Transverse colon (tissue), 4 donors: Measurements from ENCODE around the gene BAHCC1. TPM values are rescaled to one million over a fixed set of nuclear protein-coding genes. Genes with fewer than 3 reads are reported as not detected.

ENCODE experiments used
- DNase-seq: peaks from one replicate; pipeline ENCODE4 v3.0.0-alpha.2; 2019
- H3K27ac ChIP-seq, 4 donors: fragments of 200-600 bp; sonication (generic); 2 replicates each; pipeline ENCODE4 v1.5.1; 2016 to 2018; ENCODE audit warnings: inconsistent platforms in 4 of 4
- H3K27me3 ChIP-seq: fragments of 200-600 bp; sonication (generic); 2 replicates; pipeline ENCODE4 v1.5.1; 2017; ENCODE audit warnings: inconsistent platforms
- H3K36me3 ChIP-seq, 4 donors: fragments of 200-600 bp; sonication (generic); 2 replicates each; pipeline ENCODE4 v1.5.1; 2017 to 2019; ENCODE audit warnings: inconsistent platforms in 4 of 4
- H3K4me1 ChIP-seq, 4 donors: fragments of 200-600 bp; sonication (generic); 2 replicates each; pipeline ENCODE4 v1.5.1; 2017 to 2020; ENCODE audit warnings: inconsistent platforms in 4 of 4
- H3K4me3 ChIP-seq, 4 donors: fragments of 200-600 bp; sonication (generic); 1 replicate in 1 of 4; 2 replicates in 3 of 4; pipeline versions ENCODE4 v1.5.1 to v1.6.1; 2017 to 2019; ENCODE audit warnings: inconsistent platforms in 4 of 4
- H3K9me3 ChIP-seq, 2 donors: fragments of 200-600 bp; sonication (generic); 2 replicates each; pipeline ENCODE4 v1.5.1; 2017 to 2019; ENCODE audit warnings: inconsistent platforms in 2 of 2
- EP300 ChIP-seq: sonication (generic); formaldehyde crosslinking; IDR thresholded peaks from one replicate; pipeline ENCODE4 v1.6.1; 2017; ENCODE audit warnings: antibody characterized with exemption, low read depth
- POLR2A ChIP-seq: fragments of 450-650 bp; IDR thresholded peaks from one replicate; pipeline ENCODE4 v1.6.1; 2016; ENCODE audit warnings: antibody characterized with exemption, mild to moderate bottlenecking, moderate library complexity
- POLR2AphosphoS5 ChIP-seq, 3 donors: sonication (generic); formaldehyde crosslinking; IDR thresholded peaks; one replicate each; pipeline ENCODE4 v1.6.1; 2016; ENCODE audit warnings: antibody characterized with exemption in 3 of 3
- WGBS, 2 donors: methylation state at CpG; one replicate each; pipeline ENCODE4 v1.1.5; 2018; ENCODE audit warnings: low coverage in 1 of 2; 5-methylcytosine and 5-hydroxymethylcytosine counted together
- in situ Hi-C, 4 donors: fragments of 200-750 bp; cut with MboI; loops; one replicate each; pipeline versions ENCODE4 v1.15.0 to v1.15.1; 2017; ENCODE audit warnings: low sequenced_read_pairs in 3 of 4, low pct_ligation_motif_present in 1 of 4, low pct_unique_long_range_greater_than_20kb in 1 of 4
- intact Hi-C: fragments of 100-400 bp; cut with DNase I; formaldehyde crosslinking; loops from one replicate; pipeline ENCODE4 v1.15.1; 2023; ENCODE audit warnings: low total_unique reads
- total RNA-seq, 4 donors: library from RNA; depleted of rRNA; stranded (reverse); fragments of >200 nt; gene quantifications; one replicate each; pipeline ENCODE4 v1.1.0, GENCODE V29; 2016
- TF ChIP-seq, protein P1 (sequence below), 5 experiments: fragments of 200-600 bp in 3 of 5; fragments of 450-650 bp in 2 of 5; sonication (generic) in 3 of 5; IDR thresholded peaks; 1 replicate in 2 of 5; 2 replicates in 3 of 5; pipeline ENCODE4 v1.5.1; 2016 to 2017; ENCODE audit warnings: antibody characterized with exemption in 5 of 5, inconsistent platforms in 3 of 5, mild to moderate bottlenecking in 2 of 5, moderate library complexity in 1 of 5

Gene BAHCC1
- total RNA-seq, 4 donors from 2014 or later = 8.7 to 133 (median 12.4) TPM

- TF ChIP-seq POLR2A (no peak), EP300 (no peak), POLR2AphosphoS5 (IDR thresholded peaks at IDR 0.05) (no peak)
- TF ChIP-seq, protein P1, sequence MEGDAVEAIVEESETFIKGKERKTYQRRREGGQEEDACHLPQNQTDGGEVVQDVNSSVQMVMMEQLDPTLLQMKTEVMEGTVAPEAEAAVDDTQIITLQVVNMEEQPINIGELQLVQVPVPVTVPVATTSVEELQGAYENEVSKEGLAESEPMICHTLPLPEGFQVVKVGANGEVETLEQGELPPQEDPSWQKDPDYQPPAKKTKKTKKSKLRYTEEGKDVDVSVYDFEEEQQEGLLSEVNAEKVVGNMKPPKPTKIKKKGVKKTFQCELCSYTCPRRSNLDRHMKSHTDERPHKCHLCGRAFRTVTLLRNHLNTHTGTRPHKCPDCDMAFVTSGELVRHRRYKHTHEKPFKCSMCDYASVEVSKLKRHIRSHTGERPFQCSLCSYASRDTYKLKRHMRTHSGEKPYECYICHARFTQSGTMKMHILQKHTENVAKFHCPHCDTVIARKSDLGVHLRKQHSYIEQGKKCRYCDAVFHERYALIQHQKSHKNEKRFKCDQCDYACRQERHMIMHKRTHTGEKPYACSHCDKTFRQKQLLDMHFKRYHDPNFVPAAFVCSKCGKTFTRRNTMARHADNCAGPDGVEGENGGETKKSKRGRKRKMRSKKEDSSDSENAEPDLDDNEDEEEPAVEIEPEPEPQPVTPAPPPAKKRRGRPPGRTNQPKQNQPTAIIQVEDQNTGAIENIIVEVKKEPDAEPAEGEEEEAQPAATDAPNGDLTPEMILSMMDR (IDR thresholded peaks at IDR 0.05) = no peak
- Histone ChIP-seq H3K4me3 (no peak overlapping the region), H3K4me1 (no peaks in the 10 kb centered on the region), H3K9me3 (no peaks in the 10 kb centered on the region), H3K36me3 (no peaks in the 10 kb centered on the region), H3K27me3 (no peaks in the 10 kb centered on the region), H3K27ac (no peak overlapping the region)
- no peak for DNase-seq
- intact Hi-C loops (no loop called here), in situ Hi-C loops (no loop called here)
- WGBS, 2 donors = 71 to 84% methylated on average over 5 to 18 of the region's 18 CpGs
These were observed 73.0 kb downstream of the BAHCC1 start for GRCh38 chr17:81468111-81468769.

GRCh38 chr17:81468770-81469121 lies 73.5 kb downstream of the BAHCC1 start:
- Histone ChIP-seq H3K4me1 (no peaks in the 10 kb centered on the region), H3K4me3 (no peak overlapping the region), H3K36me3 (no peaks in the 10 kb centered on the region), H3K27me3 (no peaks in the 10 kb centered on the region), H3K9me3 (no peaks in the 10 kb centered on the region), H3K27ac (no peak overlapping the region)
- in situ Hi-C loops (no loop called here), intact Hi-C loops (no loop called here)
- 58% methylated on average over 17 of the region's 18 CpGs; no CpG with 5 or more reads in 1 of the 2 donors for WGBS, 2 donors
- TF ChIP-seq POLR2A = no peak
- no peak for TF ChIP-seq POLR2AphosphoS5 (IDR thresholded peaks at IDR 0.05)
- no peak for TF ChIP-seq EP300
- TF ChIP-seq, protein P1 (IDR thresholded peaks at IDR 0.05) = no peak
- DNase-seq = no peak

DNA sequence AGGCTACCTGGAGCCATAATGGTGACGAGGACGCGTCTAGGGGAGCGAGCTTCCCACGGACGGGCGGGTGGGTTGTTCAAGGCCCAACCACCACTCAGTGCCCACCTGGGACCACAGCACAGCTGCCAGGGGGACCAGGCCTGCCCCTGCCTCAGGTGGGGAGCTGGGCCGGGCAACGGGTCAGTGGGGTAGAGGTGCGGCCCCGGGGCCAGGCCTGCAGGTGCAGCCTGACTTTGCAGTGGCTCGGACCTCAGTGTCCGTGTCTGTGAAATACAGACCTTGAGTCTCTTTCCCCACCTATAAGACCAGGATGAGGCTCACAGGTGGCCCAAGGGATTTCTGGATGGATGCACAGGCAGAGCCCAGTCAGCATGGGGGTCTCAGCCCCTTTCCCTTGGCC lies 74.0 kb downstream of the BAHCC1 start:
- no peak for DNase-seq
- Histone ChIP-seq H3K4me3 (no peak overlapping the region), H3K9me3 (no peaks in the 10 kb centered on the region), H3K27me3 (no peaks in the 10 kb centered on the region), H3K27ac (no peak overlapping the region), H3K36me3 (no peaks in the 10 kb centered on the region), H3K4me1 (no peaks in the 10 kb centered on the region)
- in situ Hi-C loops (no loop called here), intact Hi-C loops (no loop called here)
- TF ChIP-seq, protein P1 (IDR thresholded peaks at IDR 0.05) = no peak
- no peak for TF ChIP-seq POLR2A
- TF ChIP-seq POLR2AphosphoS5 (IDR thresholded peaks at IDR 0.05) = no peak
- no peak for TF ChIP-seq EP300
- WGBS, 2 donors = 81% methylated on average over 12 of the region's 13 CpGs; no CpG with 5 or more reads in 1 of the 2 donors

GRCh38 chr17:81470270-81470943 lies 75.2 kb downstream of the BAHCC1 start:
- WGBS, 2 donors = 80 to 87% methylated on average over 6 to 9 of the region's 9 CpGs
- intact Hi-C loops = no loop called here

More at GRCh38 chr17:81470270-81470943, 75.2 kb downstream of the BAHCC1 start:
- in situ Hi-C loops = loop anchor here in 1 of 4 donors (10.0 kb wide), 1 partner anchor 216 kb away; no protein-coding TSS in a partner anchor
- no peaks in the 10 kb centered on the region for H3K36me3 ChIP-seq
- no peak overlapping the region for H3K4me3 ChIP-seq
- no peak for DNase-seq
- H3K4me1 ChIP-seq = no peaks in the 10 kb centered on the region
- no peak overlapping the region for H3K27ac ChIP-seq
- H3K9me3 ChIP-seq = no peaks in the 10 kb centered on the region
- no peaks in the 10 kb centered on the region for H3K27me3 ChIP-seq
- TF ChIP-seq POLR2A (no peak), POLR2AphosphoS5 (IDR thresholded peaks at IDR 0.05) (no peak), EP300 (no peak)
- TF ChIP-seq, protein P1 (IDR thresholded peaks at IDR 0.05) = no peak
